T-helper 1 cell (primary cell): Measurements from ENCODE around the gene ZFYVE1.
"Not testable (repeated sequence)": the region's sequence is repeated elsewhere in the genome, so short reads cannot be mapped to it uniquely, and the experiment has no call there.

Experiments used
- DNase-seq, 5 donors: peaks; one replicate each; pipeline ENCODE4 v3.0.0-alpha.2; 2012 to 2020
- total RNA-seq, 4 donors: gene quantifications; one replicate each; lab custom pipeline; 2026; lab: John Stamatoyannopoulos, UW

Gene ZFYVE1, protein sequence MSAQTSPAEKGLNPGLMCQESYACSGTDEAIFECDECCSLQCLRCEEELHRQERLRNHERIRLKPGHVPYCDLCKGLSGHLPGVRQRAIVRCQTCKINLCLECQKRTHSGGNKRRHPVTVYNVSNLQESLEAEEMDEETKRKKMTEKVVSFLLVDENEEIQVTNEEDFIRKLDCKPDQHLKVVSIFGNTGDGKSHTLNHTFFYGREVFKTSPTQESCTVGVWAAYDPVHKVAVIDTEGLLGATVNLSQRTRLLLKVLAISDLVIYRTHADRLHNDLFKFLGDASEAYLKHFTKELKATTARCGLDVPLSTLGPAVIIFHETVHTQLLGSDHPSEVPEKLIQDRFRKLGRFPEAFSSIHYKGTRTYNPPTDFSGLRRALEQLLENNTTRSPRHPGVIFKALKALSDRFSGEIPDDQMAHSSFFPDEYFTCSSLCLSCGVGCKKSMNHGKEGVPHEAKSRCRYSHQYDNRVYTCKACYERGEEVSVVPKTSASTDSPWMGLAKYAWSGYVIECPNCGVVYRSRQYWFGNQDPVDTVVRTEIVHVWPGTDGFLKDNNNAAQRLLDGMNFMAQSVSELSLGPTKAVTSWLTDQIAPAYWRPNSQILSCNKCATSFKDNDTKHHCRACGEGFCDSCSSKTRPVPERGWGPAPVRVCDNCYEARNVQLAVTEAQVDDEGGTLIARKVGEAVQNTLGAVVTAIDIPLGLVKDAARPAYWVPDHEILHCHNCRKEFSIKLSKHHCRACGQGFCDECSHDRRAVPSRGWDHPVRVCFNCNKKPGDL
- 13.5 to 26.9 (median 22.4) reads per million in 4 donors for total RNA-seq

DNA sequence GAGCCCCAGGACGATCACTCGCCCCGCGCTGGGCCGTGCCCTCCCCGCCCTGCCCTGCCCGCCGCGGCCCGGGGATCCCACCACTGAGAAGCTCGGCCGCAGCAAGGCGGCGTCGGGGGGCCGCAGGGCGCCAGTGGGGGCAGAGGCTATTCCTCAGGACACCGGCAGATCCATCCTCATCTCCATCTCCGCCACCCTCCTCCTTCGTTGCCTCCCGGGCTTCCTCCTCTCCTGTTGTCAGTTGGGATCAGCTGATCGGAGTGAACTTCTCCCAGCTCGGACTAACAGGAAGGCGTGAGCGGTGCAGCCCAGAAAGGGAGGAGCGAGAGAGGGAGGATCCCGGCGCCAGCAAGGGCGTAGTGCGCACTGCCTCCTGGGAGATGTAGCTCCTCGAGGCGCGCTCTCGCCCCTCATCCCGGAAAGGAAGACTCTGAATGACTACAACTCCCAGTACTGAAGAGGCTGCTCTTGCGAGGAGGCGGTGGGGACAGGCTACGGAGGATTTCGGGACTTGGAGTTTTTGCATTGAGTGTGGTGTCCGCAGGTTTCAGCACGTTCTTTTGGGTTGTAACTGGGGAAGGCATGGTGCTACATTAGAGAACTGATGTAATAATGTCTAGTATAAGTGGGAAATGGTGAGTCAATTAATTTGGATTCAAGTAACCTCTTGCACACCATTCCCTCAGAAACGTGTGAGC is at the start of gene ZFYVE1:
TSS of gene ZFYVE1 (minus strand) at position 262 of the 698 bp plus-strand sequence. CDS start 2,598 bp downstream, outside the sequence.
- DNase-seq: peak; percentile 78 to 96 (median 85)

GRCh38 chr14:73069585-73069984 is 42.7 kb upstream of the ZFYVE1 start:
- DNase-seq: no peak

GRCh38 chr14:73058922-73059673 is 32.2 kb upstream of the ZFYVE1 start:
- peak in 1 of 5 donors; percentile 2 for DNase-seq

DNA sequence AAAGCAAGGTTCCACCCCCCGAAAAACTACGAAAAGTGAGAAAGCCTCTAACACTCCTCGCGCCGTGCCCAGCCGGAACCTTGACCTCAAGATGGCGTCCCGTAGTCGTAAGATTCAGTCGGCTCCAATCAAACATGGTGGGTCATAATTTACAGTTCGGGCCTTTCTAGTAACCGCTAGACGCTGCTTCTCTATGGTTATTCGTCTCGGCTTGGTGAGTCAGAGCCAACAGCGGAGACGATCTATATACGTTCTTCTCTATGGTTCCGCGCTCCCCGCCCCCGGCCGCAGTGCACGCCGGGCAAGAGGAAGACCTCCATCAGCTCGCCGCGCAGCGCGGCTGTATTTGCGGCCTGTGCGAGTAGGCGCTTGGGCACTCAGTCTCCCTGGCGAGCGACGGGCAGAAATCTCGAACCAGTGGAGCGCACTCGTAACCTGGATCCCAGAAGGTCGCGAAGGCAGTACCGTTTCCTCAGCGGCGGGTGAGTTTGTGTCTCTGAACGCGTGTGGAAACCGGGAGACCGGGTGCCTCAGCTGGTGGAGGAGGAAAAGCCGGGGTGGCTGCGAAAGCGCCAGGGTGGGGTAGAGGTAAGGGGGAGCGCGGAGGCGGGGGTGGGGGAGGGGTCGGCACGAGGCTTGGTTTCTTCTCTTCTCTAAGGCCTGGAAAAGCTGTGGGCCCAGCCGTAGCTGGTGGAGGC is 31.5 kb upstream of the ZFYVE1 start, which contains the start of gene RBM25:
TSS of gene RBM25 (plus strand) at position 311 of the 698 bp plus-strand sequence. CDS start 13,108 bp downstream, outside the sequence.
- DNase-seq: peak; percentile 83 to 98 (median 90)

GRCh38 chr14:73057944-73058223 is 31.0 kb upstream of the ZFYVE1 start:
- no peak for DNase-seq

GRCh38 chr14:73055251-73055650 is 28.3 kb upstream of the ZFYVE1 start:
- DNase-seq: no peak

DNA sequence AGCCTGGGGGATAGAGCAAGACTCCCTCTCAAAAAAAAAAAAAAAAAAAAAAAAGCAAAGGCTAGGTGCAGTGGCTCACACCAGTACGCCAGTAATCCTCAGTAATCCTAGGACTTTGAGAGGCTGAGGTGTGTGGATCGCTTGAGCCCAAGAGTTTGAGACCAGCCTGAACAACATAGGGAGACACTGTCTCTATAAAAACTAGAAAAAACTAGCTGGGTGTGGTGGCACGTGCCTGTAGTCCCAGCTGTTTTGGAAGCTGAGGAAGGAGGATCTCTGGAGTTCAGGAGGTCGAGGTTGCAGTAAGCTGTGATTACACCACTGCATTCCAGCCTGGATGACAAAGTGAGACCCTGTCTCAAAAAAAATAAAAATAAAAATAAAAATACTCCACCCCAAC is 22.5 kb upstream of the ZFYVE1 start:
- no peak for DNase-seq

DNA sequence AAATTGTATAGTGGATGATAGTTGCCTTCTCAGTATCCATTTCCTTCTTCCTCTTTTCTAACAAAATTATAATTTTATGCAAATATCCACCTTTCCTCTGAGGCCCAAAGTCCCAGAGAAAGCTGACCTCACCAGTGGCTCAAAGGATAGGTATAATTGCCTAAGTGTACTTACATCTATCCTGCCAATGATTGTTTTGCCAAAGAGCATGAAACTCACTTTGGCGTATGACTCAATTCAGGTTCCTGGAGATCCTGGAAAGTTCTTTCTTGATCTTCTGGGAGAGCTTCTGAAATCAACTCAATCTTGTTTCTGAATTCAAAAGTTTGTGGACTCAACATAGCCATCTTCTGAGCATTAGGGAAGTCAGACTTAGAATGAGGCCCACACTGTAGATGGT is 20.9 kb upstream of the ZFYVE1 start:
- DNase-seq: no peak

GRCh38 chr14:73036706-73037450 is 10.0 kb upstream of the ZFYVE1 start:
- DNase-seq: not testable (repeated sequence)

DNA sequence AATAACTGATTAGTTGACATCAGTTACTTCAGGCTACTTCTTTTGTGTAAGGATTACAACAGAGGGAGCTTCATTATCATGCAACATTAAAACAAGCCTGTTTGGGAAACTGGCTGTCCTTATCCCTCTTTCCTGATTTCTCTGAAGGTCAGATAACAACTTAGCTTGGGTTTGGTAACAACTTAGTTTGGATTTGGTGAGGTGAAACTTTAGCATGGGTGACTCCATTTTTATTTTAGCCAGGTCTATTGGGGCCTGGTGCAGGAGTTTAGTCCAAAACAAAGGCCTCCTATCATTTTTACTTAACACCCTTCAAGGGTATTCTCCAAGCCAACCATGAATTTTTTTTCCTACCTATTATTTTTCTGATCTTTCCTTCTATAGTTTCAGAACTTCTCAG is 1.1 kb upstream of the ZFYVE1 start:
- no peak for DNase-seq

DNA sequence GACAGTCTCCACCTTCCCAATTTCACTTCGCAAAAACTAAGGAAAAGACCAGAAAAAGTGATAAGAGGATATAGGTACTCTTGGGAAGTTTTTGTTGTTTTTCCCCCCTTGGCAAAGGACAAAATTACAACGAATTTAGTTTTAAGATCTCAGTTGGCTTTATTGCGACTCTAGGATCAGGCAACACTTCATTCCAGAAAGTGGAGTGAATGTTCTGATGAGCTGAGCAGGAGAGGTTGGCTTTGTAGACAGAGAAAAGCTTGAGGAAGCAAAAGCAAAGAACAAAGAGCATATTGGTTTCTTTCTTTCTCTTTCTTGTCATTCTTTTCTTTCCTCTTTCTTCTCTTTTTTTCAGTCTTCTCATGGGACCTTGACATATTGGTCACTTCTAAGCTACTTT is 640 bp upstream of the ZFYVE1 start:
- DNase-seq: no peak

DNA sequence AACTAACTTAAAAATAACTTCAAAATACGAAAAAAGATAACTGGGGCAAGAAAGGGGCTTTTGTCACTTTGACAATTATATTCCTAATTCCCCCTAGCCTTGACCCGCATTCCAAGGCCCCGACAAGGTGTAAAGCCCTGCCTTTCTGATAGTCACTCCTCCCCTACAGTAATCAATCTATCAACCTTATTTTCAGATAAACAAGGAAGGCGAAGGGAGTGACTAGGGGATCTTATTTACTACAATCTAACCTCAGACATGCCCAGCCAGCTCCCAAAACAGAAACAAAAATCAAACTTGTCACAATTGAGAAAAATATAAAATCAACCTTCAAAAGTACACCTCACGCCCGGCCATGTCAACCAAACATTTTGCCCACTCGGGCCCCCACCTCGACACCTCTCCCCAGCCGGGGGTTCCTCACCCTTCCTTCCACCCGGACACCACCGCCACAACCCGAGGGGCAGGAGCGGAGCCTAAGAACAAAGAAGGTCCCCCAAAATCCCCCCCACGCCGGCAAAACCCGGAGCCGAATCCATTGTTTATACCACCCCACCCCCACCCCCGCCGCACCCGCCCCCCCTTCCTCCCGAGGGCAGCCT is 562 bp downstream of the ZFYVE1 start:
- peak in 1 of 5 donors; percentile 11 for DNase-seq

GRCh38 chr14:73025544-73025943 is 1.4 kb downstream of the ZFYVE1 start:
- DNase-seq: no peak

DNA sequence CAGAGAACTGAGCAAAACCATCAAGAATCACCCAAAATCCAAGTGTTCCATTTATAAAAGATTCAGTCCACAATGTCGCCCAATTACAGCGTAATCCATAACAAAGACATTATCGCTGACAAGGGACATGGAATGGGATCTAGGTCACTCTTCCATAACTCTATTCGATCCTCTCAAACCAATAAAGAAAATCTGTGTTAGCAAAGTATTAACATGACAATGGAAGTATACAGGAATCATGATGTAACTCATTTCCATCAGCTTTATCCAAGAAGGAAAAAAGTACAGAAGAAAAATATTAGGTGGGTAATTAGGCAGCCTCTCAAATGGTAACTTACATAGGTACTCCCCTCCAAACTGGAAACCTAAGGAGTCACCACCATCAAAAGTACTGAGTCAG is 4.9 kb downstream of the ZFYVE1 start:
- DNase-seq: no peak

DNA sequence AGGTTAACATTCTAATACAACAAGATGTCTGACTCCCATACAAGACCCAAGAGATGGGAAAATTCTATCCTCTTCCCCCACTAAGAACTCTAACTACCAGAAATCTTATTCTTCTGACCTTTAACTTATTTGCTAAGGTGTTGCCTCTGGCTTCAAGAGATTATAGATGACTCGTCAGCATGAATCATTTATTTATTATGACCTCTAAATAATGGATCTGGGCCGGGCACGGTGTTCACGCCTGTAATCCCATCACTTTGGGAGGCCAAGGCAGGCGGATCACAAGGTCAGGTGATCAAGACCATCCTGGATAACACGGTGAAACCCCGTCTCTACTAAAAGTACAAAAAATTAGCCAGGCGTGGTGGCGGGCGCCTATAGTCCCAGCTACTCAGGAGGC is 10.9 kb downstream of the ZFYVE1 start:
- DNase-seq: not testable (repeated sequence)

DNA sequence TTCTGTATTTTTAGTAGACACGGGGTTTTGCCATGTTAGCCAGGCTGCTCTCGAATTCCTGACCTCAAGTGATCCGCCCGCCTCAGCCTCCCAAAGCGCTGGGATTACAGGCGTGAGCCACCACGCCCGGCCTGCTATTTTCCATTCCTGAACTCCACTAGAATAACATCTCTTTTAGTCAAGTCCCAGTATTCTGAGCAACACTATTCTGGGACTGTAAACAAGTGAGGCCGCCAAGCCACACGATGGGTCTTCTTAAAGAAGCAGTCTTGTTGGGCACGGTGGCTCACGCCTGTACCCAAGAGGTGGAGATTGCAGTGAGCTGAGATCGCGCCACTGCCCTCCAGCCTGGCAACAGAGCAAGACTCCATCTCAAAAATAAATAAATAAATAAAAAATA is 11.4 kb downstream of the ZFYVE1 start:
- not testable (repeated sequence) for DNase-seq

GRCh38 chr14:73014105-73014504 is 12.8 kb downstream of the ZFYVE1 start:
- DNase-seq: peak in 1 of 5 donors; percentile 77

DNA sequence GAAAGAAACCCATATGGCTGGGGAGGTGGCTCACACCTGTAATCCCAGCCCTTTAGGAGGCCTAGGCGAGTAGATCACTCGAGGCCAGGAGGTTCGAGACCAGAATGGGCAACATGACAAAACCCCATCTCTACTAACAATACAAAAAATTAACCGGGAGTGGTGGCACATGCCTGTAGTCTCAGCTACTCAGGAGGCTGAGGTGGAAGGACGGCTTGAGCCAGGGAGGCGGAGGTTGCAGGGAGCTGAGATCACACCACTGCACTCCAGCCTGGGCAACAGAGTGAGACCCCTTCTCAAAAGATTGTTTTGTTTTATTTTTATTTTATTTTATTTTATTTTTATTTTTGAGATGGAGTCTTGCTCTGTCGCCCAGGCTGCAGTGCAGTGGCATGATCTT is 15.7 kb downstream of the ZFYVE1 start:
- DNase-seq: not testable (repeated sequence)

DNA sequence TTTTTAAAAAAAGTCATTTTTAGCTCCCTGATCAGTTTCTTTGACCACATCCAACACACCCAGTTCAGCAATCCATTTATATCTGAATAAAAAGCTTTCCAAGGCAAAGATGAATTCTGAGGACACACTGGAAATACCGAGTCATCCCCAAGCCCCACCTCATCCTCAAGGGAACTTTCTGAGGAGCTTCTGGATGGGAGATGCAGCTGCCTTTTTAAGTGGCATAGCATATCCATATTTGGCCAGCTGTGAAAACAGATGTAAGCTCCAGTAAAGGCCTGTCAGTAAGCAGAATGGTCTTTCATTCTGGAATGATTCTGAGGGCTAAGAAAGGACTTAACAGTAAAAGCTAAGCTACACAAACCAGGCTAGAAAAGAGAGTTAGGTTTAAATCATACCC is 18.4 kb downstream of the ZFYVE1 start:
- no peak for DNase-seq

- no peak for DNase-seq
Observed at GRCh38 chr14:73007835-73008234, 19.1 kb downstream of the ZFYVE1 start.

DNA sequence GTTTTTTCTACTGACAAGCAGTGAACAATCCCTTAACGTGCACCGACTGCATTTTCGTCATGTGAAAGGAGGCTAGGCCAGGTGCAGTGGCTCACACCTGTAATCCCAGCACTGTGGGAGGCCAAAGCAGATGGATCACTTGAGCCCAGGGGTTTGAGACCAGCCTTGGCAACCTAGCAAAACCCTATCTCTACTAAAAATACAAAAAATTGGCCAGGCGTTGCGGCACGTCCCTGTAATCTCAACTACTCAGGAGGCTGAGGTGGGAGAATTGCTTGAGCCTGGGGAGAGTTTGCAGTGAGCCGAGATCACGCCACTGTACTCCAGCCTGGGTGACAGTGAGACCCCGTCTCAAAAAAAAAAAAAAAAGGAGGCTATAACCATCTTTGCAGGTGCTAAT is 22.3 kb downstream of the ZFYVE1 start:
- not testable (repeated sequence) for DNase-seq
